A673 (cell line): ENCODE results near the gene LPO.

Source experiments
- EZH2 ChIP-seq: fragments of 200-600 bp; sonication (generic); IDR thresholded peaks from 2 replicates; pipeline ENCODE4 v1.6.1; 2017; ENCODE audit warnings: borderline replicate concordance, low read depth, mild to moderate bottlenecking, mixed read lengths, antibody characterized with exemption, low read length; ENCODE audit not compliant: poor library complexity, severe bottlenecking
- TF ChIP-seq, protein P1 (sequence below): fragments of 300-800, 200-600 bp; sonication (generic); conservative IDR thresholded peaks from 2 replicates; pipeline ENCODE4 v1.5.1; 2017; ENCODE audit warnings: low read depth, mild to moderate bottlenecking, antibody characterized with exemption, low read length, moderate library complexity, mixed read lengths

DNA sequence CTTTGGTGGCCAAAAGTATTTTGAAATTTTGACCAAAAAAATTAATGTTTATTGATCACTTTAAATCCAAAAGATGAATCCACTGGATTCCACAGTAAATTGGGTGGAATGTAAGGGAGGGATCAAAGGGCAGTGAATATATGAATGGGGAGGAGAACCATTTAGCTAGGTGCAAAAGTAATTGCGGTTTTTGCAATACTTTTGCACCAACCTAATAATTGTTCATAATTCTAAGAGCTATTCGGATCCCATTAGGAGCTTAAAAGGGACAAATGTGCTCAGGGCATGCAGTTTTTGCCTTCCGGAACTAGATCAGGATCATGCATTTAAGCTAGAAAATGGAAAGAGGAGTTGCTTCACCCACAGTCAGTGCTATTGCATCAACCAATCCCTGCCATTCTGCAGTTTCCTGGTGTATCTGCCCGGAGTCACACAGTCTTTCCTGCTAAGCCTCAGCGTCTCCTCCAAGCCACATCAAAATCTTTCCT is at the start of gene LPO:
- TF ChIP-seq, protein P1, sequence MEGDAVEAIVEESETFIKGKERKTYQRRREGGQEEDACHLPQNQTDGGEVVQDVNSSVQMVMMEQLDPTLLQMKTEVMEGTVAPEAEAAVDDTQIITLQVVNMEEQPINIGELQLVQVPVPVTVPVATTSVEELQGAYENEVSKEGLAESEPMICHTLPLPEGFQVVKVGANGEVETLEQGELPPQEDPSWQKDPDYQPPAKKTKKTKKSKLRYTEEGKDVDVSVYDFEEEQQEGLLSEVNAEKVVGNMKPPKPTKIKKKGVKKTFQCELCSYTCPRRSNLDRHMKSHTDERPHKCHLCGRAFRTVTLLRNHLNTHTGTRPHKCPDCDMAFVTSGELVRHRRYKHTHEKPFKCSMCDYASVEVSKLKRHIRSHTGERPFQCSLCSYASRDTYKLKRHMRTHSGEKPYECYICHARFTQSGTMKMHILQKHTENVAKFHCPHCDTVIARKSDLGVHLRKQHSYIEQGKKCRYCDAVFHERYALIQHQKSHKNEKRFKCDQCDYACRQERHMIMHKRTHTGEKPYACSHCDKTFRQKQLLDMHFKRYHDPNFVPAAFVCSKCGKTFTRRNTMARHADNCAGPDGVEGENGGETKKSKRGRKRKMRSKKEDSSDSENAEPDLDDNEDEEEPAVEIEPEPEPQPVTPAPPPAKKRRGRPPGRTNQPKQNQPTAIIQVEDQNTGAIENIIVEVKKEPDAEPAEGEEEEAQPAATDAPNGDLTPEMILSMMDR: no peak
- TF ChIP-seq EZH2: no peak
